GM19351 (cell line): ENCODE measurements around the gene PRKAR2B.
"Not testable (repeated sequence)": the region's sequence is repeated elsewhere in the genome, so short reads cannot be mapped to it uniquely, and the experiment has no call there.

Source experiments
- ATAC-seq: cut with Tn5 transposase; IDR thresholded peaks from one replicate; pipeline ENCODE4 v1.9.1; 2021; ENCODE audit warnings: mild to moderate bottlenecking, moderate library complexity; ENCODE audit not compliant: unreplicated experiment

PRKAR2B gene

GRCh38 chr7:107115114-107115513 lies 70.6 kb downstream of the PRKAR2B start:
- ATAC-seq = no peak

DNA sequence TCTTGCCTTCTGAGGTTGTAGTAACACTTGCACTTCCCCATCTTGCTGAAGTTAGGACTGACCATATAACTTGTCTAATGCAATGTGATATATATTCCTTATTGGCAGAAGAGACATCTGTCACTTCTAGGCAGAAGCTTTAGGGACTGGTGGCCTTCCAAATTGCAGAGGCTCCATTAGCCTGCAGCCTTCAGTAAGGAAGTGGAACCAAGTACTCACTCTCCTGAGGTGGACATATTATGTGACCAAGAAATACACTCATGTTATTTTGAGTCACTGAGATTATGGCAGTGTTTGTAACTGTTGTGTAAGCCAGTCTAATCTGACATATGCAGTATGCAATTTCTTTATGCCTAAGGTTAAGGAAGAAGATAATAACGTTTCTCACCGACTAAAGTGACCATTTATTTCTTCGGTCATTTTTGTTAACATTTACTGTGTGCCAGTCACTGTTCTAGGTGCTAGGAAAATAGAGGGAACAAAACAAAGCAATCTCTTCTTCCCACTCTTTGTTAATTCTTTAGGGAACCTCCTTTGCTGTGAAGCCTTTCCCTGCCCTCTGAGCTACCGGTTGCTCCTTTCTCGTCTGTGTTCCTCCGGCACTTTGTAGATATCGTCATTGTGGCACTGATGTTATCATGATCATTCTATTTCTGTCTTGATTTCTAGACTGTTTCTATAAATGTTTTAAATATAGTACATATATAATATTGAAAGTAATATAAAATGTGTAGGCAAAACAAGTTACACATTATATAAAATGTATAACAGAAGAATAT lies 71.4 kb downstream of the PRKAR2B start:
- ATAC-seq = no peak

GRCh38 chr7:107118109-107118900 lies 73.8 kb downstream of the PRKAR2B start:
- no peak for ATAC-seq

DNA sequence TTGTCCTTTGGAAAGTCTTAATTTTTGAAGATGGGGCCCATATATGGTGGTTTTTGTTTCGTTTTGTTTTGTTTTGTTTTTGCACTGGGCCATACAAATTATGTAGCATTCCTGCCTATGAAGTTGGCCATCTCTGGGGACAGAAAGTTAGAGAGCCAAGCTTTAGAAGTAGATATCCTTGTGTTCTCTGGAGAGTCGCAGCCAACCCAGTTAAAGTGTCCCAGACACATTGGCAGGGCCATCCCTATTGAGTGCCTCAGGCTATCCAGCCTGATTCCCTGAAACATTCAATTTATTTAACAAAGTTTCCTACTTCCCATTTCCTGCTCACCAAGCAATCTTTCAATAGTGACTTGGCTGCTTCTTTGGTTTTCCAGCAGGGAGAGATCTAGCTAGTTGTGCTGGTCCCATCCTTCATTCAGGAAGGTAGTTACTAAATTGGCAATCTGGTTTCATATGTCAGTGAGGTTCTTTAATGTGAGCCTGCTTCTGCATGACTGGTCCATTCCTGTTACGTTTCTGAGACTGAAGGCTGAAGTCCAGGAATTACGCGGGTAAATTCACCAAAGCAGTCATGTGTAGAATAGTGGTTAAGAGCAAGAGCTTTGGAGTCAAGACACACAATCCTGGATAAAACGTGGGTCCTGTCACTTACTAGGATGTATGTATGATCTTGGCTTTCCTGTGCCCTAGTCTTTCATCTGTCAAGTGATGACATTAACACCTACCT lies 75.0 kb downstream of the PRKAR2B start:
- ATAC-seq = no peak

DNA sequence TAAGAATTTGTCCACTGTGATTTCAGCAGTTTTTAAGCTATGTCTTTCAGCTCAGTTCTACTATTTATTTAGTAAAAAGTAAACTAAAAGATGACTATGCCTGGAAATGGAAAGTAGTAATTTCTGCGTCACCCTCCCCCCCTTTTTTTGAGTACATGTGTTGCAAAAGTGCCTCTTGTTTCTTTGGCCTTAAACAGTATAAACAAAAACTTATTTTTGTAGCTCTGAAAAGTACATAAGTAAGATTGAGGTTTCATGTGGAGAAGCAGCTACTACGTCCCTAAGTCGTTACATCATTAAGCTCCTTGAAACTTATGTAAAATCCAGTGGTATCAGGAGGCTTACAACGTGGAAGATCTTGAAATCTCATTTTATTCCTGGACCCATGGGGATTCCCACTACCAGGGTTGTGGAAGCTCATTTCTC lies 78.0 kb downstream of the PRKAR2B start:
- no peak for ATAC-seq

GRCh38 chr7:107123392-107123791 lies 78.9 kb downstream of the PRKAR2B start:
- no peak for ATAC-seq

DNA sequence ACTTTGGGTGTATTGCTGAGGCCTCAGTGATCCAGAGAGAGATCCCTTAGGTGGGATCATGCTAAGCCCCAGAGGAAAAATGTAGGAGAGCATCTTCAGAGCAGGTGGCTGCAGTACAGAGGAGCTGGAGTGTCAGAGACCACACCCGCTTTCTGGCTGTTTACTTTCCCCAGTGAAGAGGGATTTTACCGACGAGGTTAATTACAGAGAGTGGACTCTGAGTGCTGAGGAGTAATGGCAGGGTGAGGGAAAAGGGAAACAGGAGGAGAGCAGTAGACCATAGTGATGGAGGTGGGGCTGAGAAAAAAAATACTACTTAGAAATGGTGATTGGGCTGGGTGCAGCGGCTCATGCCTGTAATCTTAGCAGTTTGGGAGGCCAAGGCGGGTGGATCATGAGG lies 81.0 kb downstream of the PRKAR2B start:
- ATAC-seq = no peak

DNA sequence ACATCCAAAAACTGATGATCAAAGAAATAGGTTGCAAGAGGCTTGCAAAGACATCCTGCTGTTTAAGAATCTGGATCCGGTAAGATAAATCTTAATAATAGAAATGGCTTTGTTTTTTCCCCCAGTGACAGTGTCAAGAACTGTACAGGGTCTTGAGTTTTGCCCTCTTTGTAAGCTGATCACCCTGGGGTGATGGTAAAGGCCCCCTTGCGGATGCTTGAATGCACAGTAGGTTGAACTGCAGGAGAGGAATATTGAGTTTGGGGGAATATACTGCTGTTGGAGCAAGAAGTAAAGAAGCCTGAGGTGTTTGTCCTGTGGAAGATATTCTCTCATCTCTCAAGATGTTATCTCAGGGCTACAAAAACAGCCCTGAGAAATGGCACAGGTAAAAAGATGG lies 83.7 kb downstream of the PRKAR2B start:
- no peak for ATAC-seq

GRCh38 chr7:107128748-107129147 lies 84.2 kb downstream of the PRKAR2B start:
- no peak for ATAC-seq

DNA sequence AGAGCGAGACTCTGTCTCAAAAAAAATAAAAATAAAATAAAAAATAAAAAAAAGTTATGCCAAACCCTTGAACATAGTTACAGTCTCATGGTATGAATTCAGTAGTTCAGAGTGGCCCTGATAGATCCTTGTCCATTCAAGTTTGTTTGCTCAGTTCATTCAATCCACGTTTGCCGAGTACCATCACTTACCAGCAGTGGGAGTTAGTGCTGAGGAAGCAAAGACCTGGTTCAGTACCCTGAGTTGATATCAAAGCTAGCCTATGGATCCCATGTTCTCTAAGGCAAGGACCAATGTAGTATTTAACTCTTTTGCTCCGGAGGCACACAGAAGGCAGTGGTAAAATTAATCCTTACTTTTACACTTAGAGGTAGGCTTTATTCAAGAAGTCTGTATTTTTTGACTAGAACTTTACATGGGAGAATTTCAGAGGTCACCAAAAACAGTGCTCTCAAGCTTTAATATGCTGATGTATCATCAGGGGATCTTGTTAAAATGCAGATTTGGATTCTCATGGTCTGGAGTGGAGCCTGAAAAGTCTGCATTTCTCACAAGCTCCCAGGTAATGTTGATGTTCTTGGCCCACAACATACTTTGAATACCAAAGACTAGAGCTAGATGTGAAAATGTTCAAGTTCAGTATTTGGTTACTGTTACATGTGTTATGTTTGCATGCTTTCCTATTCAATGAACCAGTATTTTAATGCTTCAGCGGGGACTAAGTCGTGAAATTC lies 86.1 kb downstream of the PRKAR2B start:
- ATAC-seq = no peak

- no peak for ATAC-seq
Observed at GRCh38 chr7:107133396-107133795, 88.9 kb downstream of the PRKAR2B start.

DNA sequence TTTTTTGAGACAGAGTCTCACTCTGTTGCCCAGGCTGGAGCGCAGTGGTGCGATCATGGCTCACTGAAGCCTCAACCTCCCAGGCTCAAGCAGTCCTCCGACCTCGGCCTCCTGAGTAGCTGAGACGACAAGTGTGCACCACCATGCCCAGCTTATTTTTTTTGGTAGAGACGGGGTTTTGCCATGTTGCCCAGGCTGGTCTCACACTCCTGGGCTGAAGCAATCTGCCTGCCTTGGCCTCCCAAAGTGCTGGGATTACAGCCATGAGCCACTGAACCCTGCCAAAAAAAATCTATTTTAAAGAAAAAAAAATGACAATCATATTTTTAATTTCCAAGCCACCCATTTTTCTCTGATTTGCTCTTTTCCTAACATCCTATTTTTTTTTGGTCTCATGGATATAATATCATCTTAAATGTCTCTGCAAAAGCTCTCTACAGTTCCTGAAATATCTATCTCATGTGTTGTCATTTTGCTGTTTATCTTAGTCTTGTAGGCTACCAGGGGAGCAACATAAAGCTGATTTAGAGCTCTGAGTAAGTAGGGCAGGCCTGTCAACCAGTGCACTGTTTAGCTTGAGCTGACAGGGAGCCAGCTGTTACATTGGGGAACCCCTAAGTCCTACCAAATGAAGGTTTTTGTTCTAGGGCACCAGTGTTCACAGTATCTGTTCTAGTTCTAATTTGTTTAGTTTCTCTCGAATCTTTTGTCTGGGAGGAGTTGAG lies 94.4 kb downstream of the PRKAR2B start:
- ATAC-seq = no peak

- ATAC-seq = not testable (repeated sequence)
Observed at GRCh38 chr7:107143875-107144274, 99.4 kb downstream of the PRKAR2B start.

DNA sequence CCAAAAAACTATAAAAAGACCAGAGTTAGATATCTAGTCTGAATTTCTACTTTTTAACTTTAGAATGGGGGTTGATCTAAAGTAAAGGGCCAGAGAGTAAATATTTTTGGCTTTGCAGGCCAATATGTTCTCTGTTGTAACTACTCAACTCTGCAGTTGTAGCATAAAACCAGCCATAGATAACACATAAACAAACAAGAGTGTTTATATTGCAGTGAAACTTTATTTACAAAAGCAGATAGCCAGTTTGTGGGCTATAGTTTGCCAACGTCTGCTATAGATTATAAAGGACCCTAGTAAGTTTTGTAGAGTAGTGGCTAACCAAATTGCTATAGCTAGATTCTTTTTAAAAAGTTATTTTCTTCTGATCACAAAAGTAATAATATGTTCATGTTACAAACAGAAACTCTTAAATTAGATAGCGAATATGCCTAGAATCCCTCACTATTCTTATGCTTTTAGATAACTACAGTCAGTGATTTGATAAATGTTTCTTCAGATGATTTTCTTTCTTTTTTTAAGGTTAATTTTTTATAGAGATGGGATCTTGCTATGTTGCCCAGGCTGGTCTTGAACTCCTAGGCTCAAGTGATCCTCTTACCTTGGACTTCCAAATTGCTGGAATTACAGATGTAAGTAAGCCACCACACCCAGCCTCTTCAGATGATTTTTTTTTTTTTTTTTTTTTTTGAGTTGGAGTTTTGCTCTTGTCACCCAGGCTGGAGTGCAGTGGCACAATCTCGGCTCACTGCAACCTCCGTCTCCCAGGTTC lies 100.7 kb downstream of the PRKAR2B start:
- ATAC-seq = no peak

DNA sequence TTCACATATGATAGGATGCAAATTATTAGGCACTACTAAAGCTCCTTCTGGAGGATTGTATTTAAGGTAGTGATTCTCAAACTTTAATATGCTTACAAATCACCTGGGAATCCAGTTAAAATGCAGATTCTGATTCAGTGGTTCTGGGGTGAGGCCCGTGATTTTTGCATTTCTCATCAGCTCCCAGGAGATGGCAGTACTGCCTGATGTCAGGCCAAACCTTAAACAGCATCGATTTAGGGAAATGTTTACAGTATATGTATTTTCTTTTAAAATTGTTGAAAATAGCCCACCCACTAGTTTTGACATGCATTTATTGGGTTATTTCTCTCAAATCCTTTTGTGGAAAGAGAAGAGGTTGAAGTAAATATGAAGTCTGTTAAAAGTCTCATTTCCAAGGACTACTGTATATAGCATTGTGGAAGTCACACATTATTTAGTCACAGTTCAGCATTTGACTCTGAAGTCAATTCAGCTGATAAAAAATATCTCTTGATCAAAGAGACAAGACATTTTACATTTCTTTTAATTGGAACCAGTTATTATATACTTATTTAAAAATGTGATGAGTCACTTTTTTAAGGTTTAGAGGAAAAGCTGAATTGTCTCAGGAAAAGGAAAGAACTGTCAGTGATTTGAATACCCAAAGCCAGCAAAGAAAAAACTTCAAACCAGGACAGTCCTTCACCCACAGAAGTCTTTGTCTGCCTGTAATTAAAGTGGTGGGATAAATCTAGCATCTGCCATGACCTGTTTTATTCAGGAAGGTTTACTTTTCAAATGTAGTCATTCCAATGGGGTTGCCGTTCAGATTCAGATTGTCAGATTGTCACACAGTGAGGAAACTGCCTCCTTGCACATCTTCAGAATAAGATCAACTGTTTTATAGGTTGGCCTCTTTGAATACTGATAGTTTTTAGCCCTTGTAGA lies 103.2 kb downstream of the PRKAR2B start:
- no peak for ATAC-seq

- ATAC-seq = no peak
Observed at GRCh38 chr7:107148721-107149120, 104.2 kb downstream of the PRKAR2B start.

GRCh38 chr7:107149863-107150262 lies 105.4 kb downstream of the PRKAR2B start:
- ATAC-seq = no peak

GRCh38 chr7:107150375-107151073 lies 106.0 kb downstream of the PRKAR2B start:
- ATAC-seq = no peak
